ENCODE measurements around the gene OR2F1. TPM values are rescaled to one million over a fixed set of nuclear protein-coding genes. Genes with fewer than 3 reads are reported as not detected.

OR2F1 gene
- total and polyA plus RNA-seq, 10 donors = not detected

DNA sequence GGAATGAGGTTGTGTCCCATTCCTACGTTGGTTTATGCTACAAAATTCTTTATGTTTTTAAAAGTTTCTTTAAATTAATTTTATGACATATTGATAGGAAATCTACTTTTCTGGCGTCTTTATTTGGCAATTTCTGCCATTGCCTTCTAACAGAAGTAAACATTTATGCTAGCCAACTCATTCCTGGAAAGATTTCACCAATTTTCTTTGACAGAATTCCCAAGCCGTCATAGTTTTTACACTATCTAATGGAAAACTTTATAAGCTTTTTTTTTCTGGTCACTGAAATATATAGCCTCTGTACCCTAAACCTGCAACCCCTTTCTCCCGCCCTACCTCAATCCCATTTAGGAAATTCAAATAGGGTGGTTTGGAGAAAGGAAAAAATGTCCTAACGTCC is 46.5 kb upstream of the OR2F1 start:
- 71 to 85% (median 79%) methylated on average over 5 of the region's 5 CpGs for WGBS, 5 donors
- no peak for TF ChIP-seq POLR2AphosphoS5 (IDR thresholded peaks at IDR 0.05)
- no peak for TF ChIP-seq POLR2A (IDR thresholded peaks at IDR 0.05)
- TF ChIP-seq, protein P1, sequence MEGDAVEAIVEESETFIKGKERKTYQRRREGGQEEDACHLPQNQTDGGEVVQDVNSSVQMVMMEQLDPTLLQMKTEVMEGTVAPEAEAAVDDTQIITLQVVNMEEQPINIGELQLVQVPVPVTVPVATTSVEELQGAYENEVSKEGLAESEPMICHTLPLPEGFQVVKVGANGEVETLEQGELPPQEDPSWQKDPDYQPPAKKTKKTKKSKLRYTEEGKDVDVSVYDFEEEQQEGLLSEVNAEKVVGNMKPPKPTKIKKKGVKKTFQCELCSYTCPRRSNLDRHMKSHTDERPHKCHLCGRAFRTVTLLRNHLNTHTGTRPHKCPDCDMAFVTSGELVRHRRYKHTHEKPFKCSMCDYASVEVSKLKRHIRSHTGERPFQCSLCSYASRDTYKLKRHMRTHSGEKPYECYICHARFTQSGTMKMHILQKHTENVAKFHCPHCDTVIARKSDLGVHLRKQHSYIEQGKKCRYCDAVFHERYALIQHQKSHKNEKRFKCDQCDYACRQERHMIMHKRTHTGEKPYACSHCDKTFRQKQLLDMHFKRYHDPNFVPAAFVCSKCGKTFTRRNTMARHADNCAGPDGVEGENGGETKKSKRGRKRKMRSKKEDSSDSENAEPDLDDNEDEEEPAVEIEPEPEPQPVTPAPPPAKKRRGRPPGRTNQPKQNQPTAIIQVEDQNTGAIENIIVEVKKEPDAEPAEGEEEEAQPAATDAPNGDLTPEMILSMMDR (IDR thresholded peaks at IDR 0.05 in 8 of 11, conservative IDR thresholded peaks at IDR 0.05 in 3 of 11) = no peak
- intact Hi-C loops (cut with DNase I; ENCODE audit: low total_unique reads) = no loop called here
- H3K9me3 ChIP-seq = no peaks in the 10 kb centered on the region
- no peaks in the 10 kb centered on the region for H3K27me3 ChIP-seq (replicated peaks in 1 of 7)
- no peak for DNase-seq
- H3K4me1 ChIP-seq = no peaks in the 10 kb centered on the region
- no peak overlapping the region for H3K27ac ChIP-seq
- no peaks in the 10 kb centered on the region for H3K36me3 ChIP-seq
- no peak overlapping the region for H3K4me3 ChIP-seq

DNA sequence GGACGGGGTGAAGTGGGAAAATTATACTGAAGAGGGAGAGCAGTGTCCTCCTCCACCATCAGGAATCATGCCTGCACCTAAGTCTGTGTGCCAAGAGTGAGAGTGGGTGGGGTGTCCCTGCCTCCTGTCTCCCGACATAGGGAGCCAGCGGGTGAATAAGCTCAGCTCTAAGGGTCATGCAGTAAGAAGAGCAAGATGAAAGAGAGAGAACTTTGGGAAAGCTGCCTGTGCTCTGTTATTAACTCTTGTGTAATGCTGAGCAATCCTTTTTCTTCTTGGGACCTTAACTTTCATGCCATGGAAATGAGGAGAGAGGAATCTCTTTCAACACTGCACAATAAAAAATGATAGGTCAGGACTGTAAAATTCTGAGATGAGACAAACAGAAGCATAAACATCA is 44.8 kb upstream of the OR2F1 start:
- intact Hi-C loops (cut with DNase I; ENCODE audit: low total_unique reads) = no loop called here
- TF ChIP-seq POLR2A (IDR thresholded peaks at IDR 0.05) = no peak
- TF ChIP-seq, protein P1 (IDR thresholded peaks at IDR 0.05 in 8 of 11, conservative IDR thresholded peaks at IDR 0.05 in 3 of 11) = no peak
- no peak for TF ChIP-seq POLR2AphosphoS5 (IDR thresholded peaks at IDR 0.05)
- WGBS, 5 donors = 73 to 90% (median 83%) methylated on average over 3 of the region's 3 CpGs
- Histone ChIP-seq H3K36me3 (no peaks in the 10 kb centered on the region), H3K9me3 (no peaks in the 10 kb centered on the region), H3K27me3 (replicated peaks in 1 of 7) (no peaks in the 10 kb centered on the region), H3K4me1 (no peaks in the 10 kb centered on the region), H3K27ac (no peak overlapping the region), H3K4me3 (no peak overlapping the region)
- no peak for DNase-seq

DNA sequence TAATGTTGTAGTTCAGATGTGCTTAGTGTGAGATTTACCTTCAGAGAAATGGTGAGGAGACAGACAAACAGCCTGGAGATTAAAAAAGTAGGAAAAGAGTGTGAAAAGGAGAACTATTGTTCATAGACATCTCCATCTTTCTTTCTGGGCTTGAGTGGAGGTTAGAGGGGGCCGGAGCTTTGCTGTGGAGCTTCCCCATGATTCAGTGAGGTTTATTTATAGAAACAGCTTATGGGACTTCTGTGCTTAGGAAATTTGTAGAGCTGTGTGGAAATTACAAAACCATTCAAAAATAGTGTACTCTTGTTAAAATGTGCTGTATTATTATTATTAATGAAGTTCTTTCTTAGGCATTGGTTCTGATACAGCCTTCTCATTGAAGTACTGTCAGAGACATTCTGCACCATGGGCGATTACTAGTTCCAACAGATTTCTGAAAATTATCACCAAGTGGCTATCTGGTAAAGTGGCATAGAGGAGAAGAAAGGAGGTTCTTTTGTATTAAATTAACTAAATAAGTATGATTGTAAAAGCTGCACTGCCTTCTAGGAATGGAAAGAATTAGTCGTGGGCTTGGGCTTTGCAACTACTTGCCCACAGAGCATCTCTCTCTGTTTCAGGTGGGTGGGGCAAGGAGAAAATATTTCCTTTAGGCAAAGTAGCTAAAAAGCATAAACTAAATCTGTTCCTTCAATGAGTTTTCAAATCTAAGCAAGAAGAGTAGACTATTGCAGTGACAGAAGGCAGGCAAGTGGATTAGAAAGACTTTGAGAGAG is 44.0 kb upstream of the OR2F1 start:
- WGBS, 5 donors = 66 to 81% (median 74%) methylated on average over 3 of the region's 3 CpGs
- TF ChIP-seq, protein P1 (IDR thresholded peaks at IDR 0.05 in 8 of 11, conservative IDR thresholded peaks at IDR 0.05 in 3 of 11) = no peak
- no peak for TF ChIP-seq POLR2A (IDR thresholded peaks at IDR 0.05)
- no peak for TF ChIP-seq POLR2AphosphoS5 (IDR thresholded peaks at IDR 0.05)
- intact Hi-C loops (cut with DNase I; ENCODE audit: low total_unique reads) = no loop called here
- H3K4me1 ChIP-seq = no peaks in the 10 kb centered on the region
- DNase-seq = no peak
- no peaks in the 10 kb centered on the region for H3K27me3 ChIP-seq (replicated peaks in 1 of 7)
- no peaks in the 10 kb centered on the region for H3K36me3 ChIP-seq
- no peak overlapping the region for H3K27ac ChIP-seq
- no peak overlapping the region for H3K4me3 ChIP-seq
- no peaks in the 10 kb centered on the region for H3K9me3 ChIP-seq

DNA sequence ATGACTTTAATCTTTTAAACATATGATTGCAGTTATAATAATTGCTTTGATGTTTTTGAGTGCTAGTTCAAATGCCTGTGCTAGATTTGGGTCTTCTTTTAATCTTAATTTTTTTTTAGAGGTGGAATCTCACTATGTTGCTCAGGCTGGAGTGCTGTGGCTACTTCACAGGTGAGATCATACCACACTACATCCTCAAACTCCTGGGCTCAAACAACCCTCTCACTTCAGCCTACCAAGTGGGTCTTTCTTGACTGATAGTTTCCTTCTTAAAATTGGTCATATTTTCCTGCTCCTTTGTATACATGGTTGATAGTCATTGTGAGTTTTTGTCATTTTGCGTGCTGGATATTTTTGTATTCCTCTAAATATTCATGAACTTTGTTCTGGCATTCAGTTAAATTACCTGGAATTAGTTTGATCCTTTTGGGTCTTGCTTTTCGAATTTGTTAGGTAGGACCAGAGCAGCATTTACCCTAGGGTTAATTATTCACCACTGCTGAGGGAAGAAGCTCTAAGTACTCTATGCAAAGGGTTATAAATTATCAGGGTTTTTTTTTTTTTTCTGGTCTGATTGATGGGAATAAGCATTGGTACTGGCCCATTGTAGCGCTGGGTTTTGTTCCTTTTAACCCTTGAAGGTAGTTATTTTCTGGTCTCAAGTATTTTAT is 40.6 kb upstream of the OR2F1 start:
- no peak overlapping the region for H3K4me3 ChIP-seq
- H3K27ac ChIP-seq = no peak overlapping the region
- intact Hi-C loops (cut with DNase I; ENCODE audit: low total_unique reads) = no loop called here
- WGBS, 5 donors = 80 to 94% (median 91%) methylated on average over 3 of the region's 3 CpGs
- no peaks in the 10 kb centered on the region for H3K36me3 ChIP-seq
- no peaks in the 10 kb centered on the region for H3K9me3 ChIP-seq
- DNase-seq = no peak
- TF ChIP-seq POLR2AphosphoS5 (IDR thresholded peaks at IDR 0.05) (no peak), POLR2A (IDR thresholded peaks at IDR 0.05) (no peak)
- TF ChIP-seq, protein P1 (IDR thresholded peaks at IDR 0.05 in 8 of 11, conservative IDR thresholded peaks at IDR 0.05 in 3 of 11) = no peak
- H3K27me3 ChIP-seq (replicated peaks in 1 of 7) = no peaks in the 10 kb centered on the region
- H3K4me1 ChIP-seq = no peaks in the 10 kb centered on the region
